Caco-2 (cell line): Measurements from ENCODE around the gene TAF1D. TPM values are rescaled to one million over a fixed set of nuclear protein-coding genes. Genes with fewer than 3 reads are reported as not detected.

Experiments
- BruUV-seq: library from RNA; stranded (reverse); fragments of 400-500 nt; replicated peaks from 2 replicates; lab custom pipeline; 2021; lab: Mats Ljungman, UMichigan
- CTCF ChIA-PET: fragments of 300-600 bp; sonication (Branson Sonifier 250); formaldehyde crosslinking; loops from one replicate; lab custom pipeline; 2022; ENCODE audit warnings: antibody characterized with exemption; lab: Charles Lee
- POLR2A ChIA-PET: fragments of 300-600 bp; sonication (Branson Sonifier 250); formaldehyde crosslinking; loops from one replicate; lab custom pipeline; 2022; ENCODE audit warnings: antibody characterized with exemption; lab: Charles Lee
- DNase-seq, 2 experiments: peaks; one replicate each; pipeline versions ENCODE4 v3.0.0 to v3.0.0-alpha.2; 2020 to 2022
- H3K27me3 ChIP-seq: replicated peaks from 2 replicates; pipeline ENCODE4 v1.6.0; 2011; ENCODE audit warnings: low read length; ENCODE audit not compliant: control insufficient read depth, insufficient read depth
- H3K36me3 ChIP-seq: 2 replicates; pipeline ENCODE4 v1.5.1; 2011; ENCODE audit warnings: low read length; ENCODE audit not compliant: control insufficient read depth, insufficient read depth
- H3K4me1 ChIP-seq: fragments of 250-450 bp; sonication (Bioruptor Pico); 2 replicates; pipeline ENCODE4 v1.5.1; 2020; ENCODE audit warnings: mild to moderate bottlenecking
- H3K4me3 ChIP-seq: 2 replicates; pipeline ENCODE4 v1.5.1; 2011; ENCODE audit warnings: low read depth, mild to moderate bottlenecking, control low read depth, low read length
- H3K9me3 ChIP-seq: fragments of 250-450 bp; sonication (Bioruptor Pico); 2 replicates; pipeline ENCODE4 v1.5.1; 2020; ENCODE audit warnings: mild to moderate bottlenecking, moderate library complexity
- H3K27ac Mint-ChIP-seq: one replicate; pipeline ENCODE4 v1.8.0; 2022; ENCODE audit warnings: mixed read lengths; ENCODE audit not compliant: unreplicated experiment
- H3K27me3 Mint-ChIP-seq: one replicate; pipeline ENCODE4 v1.8.0; 2022; ENCODE audit warnings: mixed read lengths; ENCODE audit not compliant: insufficient read depth, unreplicated experiment
- H3K36me3 Mint-ChIP-seq: one replicate; pipeline ENCODE4 v1.8.0; 2022; ENCODE audit warnings: mild to moderate bottlenecking, mixed read lengths; ENCODE audit not compliant: insufficient read depth, unreplicated experiment
- H3K4me1 Mint-ChIP-seq: one replicate; pipeline ENCODE4 v1.8.0; 2022; ENCODE audit warnings: low read depth, mixed read lengths; ENCODE audit not compliant: unreplicated experiment
- H3K4me3 Mint-ChIP-seq: one replicate; pipeline ENCODE4 v1.8.0; 2022; ENCODE audit warnings: mild to moderate bottlenecking, moderate library complexity, mixed read lengths; ENCODE audit not compliant: unreplicated experiment
- H3K9me3 Mint-ChIP-seq: one replicate; pipeline ENCODE4 v1.8.0; 2022; ENCODE audit warnings: mixed read lengths; ENCODE audit not compliant: unreplicated experiment
- intact Hi-C: fragments of 100-400 bp; cut with micrococcal nuclease; formaldehyde crosslinking; loops from one replicate; pipeline ENCODE4 v1.10.0; 2022; ENCODE audit not compliant: unreplicated experiment
- total RNA-seq: library from RNA; stranded (reverse); gene quantifications from 2 replicates; pipeline ENCODE4 v1.2.3, GENCODE V29; 2022
- TF ChIP-seq, protein P1 (sequence below), 2 experiments: fragments of 200-600 bp in 1 of 2; IDR thresholded peaks; 1 replicate in 1 of 2; 2 replicates in 1 of 2; pipeline versions ENCODE4 v1.5.1 to v1.8.0; 2011 to 2022; ENCODE audit warnings: antibody characterized with exemption in 1 of 2, control low read depth in 1 of 2, inconsistent platforms in 1 of 2, low read depth in 1 of 2, low read length in 1 of 2, mild to moderate bottlenecking in 1 of 2, moderate library complexity in 1 of 2; ENCODE audit not compliant: insufficient read depth in 1 of 2, severe bottlenecking in 1 of 2, unreplicated experiment in 1 of 2

The TAF1D gene
- total RNA-seq, 1 experiment from 2014 or later, result 354 TPM

DNA sequence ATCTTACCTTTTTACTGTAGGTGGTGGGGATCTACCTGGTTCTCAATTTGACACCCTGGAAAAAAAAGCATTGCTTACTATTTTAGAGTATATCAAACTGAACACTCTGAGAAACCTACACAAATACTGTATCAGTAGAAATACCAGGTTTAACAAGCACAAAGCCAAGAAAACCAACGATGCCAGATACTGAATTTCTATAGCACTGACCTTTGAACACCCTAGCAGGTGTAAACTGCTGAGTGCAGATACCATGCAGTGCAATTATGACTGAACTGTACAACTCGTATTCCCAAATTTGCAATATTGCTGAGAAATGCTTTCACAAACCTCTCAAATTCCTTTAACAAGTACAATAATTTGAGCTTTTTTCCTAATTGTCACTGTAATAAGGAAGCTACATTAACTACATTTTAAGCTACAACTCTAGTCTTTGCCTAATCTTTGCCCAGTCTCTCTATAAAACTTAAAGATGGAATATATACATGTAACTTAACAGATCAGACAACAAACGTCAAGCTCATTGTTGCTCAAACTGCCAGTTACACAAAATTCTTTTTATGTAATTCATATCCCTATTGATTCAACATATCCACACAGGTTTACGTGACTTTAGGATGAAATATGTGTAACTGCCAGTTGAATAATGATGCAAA lies 8.9 kb downstream of the TAF1D start:
- peaks cover 28% of the 10 kb centered on the region for H3K4me1 ChIP-seq
- no peak for DNase-seq
- peaks cover 100% of the 10 kb centered on the region for H3K36me3 Mint-ChIP-seq
- H3K36me3 ChIP-seq, result peaks cover 14% of the 10 kb centered on the region
- ChIA-PET POLR2A (interaction anchor here (0.6 to 1.2 kb wide), 2 partner anchors 9 to 16 kb away, joined by 3 to 10 read pairs; partner anchors contain the start of genes C11orf54 and TAF1D), CTCF (no interaction called here)
- no peaks in the 10 kb centered on the region for H3K9me3 Mint-ChIP-seq
- H3K4me3 ChIP-seq, result no peak overlapping the region
- peaks cover 30% of the 10 kb centered on the region for H3K4me1 Mint-ChIP-seq
- no peak overlapping the region for H3K4me3 Mint-ChIP-seq
- H3K27me3 Mint-ChIP-seq, result no peaks in the 10 kb centered on the region
- H3K27ac Mint-ChIP-seq, result no peak overlapping the region
- TF ChIP-seq, protein P1, sequence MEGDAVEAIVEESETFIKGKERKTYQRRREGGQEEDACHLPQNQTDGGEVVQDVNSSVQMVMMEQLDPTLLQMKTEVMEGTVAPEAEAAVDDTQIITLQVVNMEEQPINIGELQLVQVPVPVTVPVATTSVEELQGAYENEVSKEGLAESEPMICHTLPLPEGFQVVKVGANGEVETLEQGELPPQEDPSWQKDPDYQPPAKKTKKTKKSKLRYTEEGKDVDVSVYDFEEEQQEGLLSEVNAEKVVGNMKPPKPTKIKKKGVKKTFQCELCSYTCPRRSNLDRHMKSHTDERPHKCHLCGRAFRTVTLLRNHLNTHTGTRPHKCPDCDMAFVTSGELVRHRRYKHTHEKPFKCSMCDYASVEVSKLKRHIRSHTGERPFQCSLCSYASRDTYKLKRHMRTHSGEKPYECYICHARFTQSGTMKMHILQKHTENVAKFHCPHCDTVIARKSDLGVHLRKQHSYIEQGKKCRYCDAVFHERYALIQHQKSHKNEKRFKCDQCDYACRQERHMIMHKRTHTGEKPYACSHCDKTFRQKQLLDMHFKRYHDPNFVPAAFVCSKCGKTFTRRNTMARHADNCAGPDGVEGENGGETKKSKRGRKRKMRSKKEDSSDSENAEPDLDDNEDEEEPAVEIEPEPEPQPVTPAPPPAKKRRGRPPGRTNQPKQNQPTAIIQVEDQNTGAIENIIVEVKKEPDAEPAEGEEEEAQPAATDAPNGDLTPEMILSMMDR (IDR thresholded peaks at IDR 0.05; ENCODE audit: insufficient read depth in 1 of 2, low read depth in 1 of 2, low read length in 1 of 2, severe bottlenecking in 1 of 2, unreplicated experiment in 1 of 2), result no peak
- BruUV-seq, result no TSS peak
- H3K27me3 ChIP-seq, result no peaks in the 10 kb centered on the region
- intact Hi-C loops, result no loop called here
- H3K9me3 ChIP-seq, result no peaks in the 10 kb centered on the region

DNA sequence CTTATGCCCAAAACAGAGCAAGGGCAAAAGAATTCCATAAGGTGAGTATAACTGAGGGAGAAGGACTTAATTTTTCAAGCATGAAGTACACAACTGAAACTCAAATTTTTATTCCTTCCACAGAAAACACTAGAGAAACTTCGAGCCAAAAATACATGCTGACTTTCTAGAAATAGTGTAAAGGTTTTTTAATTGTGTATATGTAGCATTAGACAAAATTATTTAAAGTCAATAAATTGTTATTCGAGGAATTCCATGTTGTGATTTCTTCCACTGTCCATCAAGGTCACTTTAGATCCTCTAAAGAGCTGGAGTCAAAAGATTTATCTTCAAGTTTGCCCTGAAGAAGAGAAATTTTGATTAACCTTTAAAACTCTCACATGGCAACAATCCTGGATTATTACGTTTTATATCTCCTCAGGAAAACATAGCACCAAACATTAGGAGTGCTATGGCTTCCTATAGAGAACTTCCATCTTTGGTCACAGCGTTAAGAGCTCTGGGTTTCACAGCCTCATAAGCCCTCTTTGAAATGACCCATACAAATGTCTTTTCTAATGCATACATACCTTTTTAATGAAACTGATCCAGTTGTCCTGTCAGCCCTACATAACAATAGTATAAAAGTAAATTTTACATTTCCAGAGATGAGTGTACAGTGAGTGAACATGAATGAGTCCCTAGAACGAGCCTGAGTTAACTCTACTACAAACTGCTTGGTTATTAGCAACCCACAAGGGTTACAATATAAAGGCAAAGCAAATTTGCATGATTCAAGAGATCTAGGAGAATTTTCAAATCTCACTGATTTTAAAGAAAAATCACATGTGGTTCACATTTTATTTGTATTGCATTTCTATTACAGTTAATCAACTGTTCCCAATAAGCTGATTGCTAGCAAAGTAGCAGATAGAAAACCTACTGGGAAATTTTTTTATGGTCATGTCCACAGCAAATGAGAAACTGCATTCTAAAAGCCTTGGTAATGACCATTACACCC lies 10.9 kb downstream of the TAF1D start:
- H3K4me1 Mint-ChIP-seq, result peaks cover 13% of the 10 kb centered on the region
- no peaks in the 10 kb centered on the region for H3K9me3 Mint-ChIP-seq
- DNase-seq, result no peak
- no peak overlapping the region for H3K4me3 ChIP-seq
- no peak overlapping the region for H3K4me3 Mint-ChIP-seq
- 0 out of 2 replicates have a peak, but pooled peaks cover 13% of the 10 kb centered on the region for H3K4me1 ChIP-seq
- peaks cover 14% of the 10 kb centered on the region for H3K36me3 ChIP-seq
- no peaks in the 10 kb centered on the region for H3K9me3 ChIP-seq
- BruUV-seq, result no TSS peak
- POLR2A ChIA-PET, result interaction anchor here (0.6 to 1.7 kb wide), 5 partner anchors 8 to 53 kb away, joined by 3 to 10 read pairs (median 3); partner anchors contain the start of genes C11orf54 and MED17
- TF ChIP-seq, protein P1 (IDR thresholded peaks at IDR 0.05; ENCODE audit: insufficient read depth in 1 of 2, low read depth in 1 of 2, low read length in 1 of 2, severe bottlenecking in 1 of 2, unreplicated experiment in 1 of 2), result no peak
- CTCF ChIA-PET, result interaction anchor here (0.6 kb wide), 1 partner anchor 896 kb away, joined by 4 read pairs; no protein-coding TSS in a partner anchor
- H3K27me3 Mint-ChIP-seq, result no peaks in the 10 kb centered on the region
- peaks cover 99% of the 10 kb centered on the region for H3K36me3 Mint-ChIP-seq
- no peaks in the 10 kb centered on the region for H3K27me3 ChIP-seq
- intact Hi-C loops, result no loop called here
- peak overlapping the region; percentile 15 for H3K27ac Mint-ChIP-seq

DNA sequence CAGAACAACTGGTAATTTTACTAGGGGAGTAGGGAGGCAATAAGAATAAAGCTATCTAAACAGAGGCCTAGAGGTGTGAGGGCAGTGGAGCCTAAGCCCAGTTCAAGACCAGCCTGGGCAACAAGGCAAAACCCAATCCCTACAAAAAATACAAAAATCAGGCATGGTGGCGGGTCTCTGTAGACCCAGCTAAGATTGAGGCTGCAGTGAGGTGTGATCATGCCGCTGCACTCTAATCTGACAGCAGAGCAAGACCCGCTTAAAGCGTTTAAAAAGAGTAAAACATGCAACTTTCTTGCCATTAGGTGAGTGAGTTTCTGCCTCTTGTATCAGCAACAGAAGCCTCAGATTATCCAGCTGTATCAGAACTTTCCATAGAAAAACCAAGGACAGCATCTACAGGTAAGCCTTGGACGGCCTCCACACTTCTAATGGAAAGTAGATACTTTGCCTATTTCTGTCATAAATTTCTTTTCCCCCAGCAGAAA lies 12.1 kb downstream of the TAF1D start:
- peaks cover 9% of the 10 kb centered on the region for H3K36me3 ChIP-seq
- no peaks in the 10 kb centered on the region for H3K9me3 ChIP-seq
- H3K4me1 ChIP-seq, result 0 out of 2 replicates have a peak, but pooled peaks cover 9% of the 10 kb centered on the region
- TF ChIP-seq, protein P1 (IDR thresholded peaks at IDR 0.05; ENCODE audit: insufficient read depth in 1 of 2, low read depth in 1 of 2, low read length in 1 of 2, severe bottlenecking in 1 of 2, unreplicated experiment in 1 of 2), result no peak
- Mint-ChIP-seq H3K36me3 (peaks cover 99% of the 10 kb centered on the region), H3K27me3 (no peaks in the 10 kb centered on the region), H3K9me3 (no peaks in the 10 kb centered on the region), H3K4me1 (peaks cover 13% of the 10 kb centered on the region), H3K27ac (peak overlapping the region; percentile 15), H3K4me3 (no peak overlapping the region)
- no peak for DNase-seq
- intact Hi-C loops, result no loop called here
- no peak overlapping the region for H3K4me3 ChIP-seq
- POLR2A ChIA-PET, result interaction anchor here (0.6 to 1.7 kb wide), 3 partner anchors 9 to 1009 kb away, joined by 3 to 10 read pairs (median 3); no protein-coding TSS in a partner anchor
- no TSS peak for BruUV-seq
- CTCF ChIA-PET, result no interaction called here
- no peaks in the 10 kb centered on the region for H3K27me3 ChIP-seq
